GM18517 (cell line): ENCODE results near the gene C19orf81.
A peak's percentile ranks its signal among the peaks of the same experiment; 100 is the strongest.

Experiments used
- ATAC-seq: cut with Tn5 transposase; IDR thresholded peaks from one replicate; pipeline ENCODE4 v1.9.1; 2021; ENCODE audit warnings: mild to moderate bottlenecking, moderate library complexity; ENCODE audit not compliant: unreplicated experiment

C19orf81 gene

DNA sequence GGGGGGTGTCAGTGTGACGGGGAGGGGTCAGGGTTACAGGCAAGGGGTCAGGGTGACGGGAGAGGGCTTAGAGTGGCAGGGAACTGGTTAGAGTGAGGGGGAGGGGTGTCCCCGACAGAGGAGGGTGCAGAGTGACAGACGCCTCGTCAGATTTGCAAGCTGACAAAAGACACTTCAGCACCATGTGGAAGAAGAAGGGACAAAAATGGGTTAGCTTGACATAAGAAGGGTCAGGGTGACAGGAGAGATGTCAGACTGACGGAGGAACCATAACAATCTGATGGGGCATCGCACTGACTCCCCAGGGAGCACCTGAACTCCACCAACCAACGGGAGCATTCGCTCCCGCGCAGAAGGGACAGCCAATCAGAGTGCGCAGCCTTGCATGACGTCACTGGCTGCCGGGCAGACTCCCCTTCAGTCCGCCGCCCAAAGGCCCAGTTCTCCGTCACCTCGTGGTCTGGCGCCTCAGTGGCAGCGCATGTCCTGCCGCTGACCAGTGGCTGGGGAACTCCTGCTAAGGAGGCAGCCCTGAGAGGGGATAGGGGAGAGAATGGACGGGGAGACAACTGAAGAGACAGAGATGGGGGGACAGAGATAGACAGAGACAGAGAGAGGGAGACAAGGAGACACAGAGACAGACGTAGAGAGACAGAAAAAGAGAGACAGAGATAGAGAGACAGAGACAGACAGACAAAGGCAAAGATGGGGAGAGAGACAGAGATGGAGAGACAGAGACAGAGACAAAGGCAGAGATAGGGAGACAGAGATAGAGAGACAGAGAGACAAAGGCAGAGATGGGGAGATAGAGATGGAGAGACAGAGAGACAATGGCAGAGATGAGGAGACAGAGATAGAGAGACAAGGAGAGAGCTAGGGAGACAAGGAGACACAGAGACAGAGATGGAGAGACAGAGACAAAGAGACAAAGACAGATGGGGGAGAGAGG lies 30.2 kb downstream of the C19orf81 start:
- peak; percentile 81 for ATAC-seq

DNA sequence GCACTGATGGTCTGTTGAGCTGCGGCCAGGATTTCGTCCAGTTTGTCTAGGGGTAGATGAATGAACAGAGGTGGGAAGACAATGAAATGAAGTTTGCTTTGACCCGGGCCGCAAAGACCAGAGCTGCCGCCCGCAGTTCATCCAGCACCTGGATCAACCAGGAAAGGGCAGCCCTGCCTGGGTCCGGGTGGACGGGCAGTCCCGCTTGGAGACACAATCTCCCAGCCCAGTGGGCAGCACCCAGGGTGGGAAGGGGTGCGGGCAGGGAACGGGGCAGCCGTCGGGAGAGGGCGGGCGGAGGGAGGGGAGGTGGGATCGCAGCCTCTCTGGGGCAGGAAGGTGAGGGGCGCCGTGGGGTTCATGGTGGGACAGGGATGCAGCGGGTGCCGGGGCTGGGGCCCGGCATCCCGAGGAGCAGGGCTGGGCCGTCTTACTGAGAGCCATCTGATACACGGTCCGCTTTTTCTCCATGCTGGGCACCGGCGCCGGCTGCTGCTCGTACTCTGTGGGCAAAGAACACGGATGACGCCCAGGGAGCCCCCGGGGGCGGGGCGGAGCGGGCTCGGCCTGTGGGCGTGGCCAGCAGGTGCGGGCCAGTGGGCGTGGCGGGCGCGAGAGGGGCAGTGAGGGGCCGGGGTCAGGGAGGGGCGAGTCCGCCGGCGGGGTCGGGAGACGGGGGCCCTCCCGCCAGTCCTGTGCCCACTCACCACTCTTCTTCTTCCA lies 37.2 kb downstream of the C19orf81 start:
- no peak for ATAC-seq

DNA sequence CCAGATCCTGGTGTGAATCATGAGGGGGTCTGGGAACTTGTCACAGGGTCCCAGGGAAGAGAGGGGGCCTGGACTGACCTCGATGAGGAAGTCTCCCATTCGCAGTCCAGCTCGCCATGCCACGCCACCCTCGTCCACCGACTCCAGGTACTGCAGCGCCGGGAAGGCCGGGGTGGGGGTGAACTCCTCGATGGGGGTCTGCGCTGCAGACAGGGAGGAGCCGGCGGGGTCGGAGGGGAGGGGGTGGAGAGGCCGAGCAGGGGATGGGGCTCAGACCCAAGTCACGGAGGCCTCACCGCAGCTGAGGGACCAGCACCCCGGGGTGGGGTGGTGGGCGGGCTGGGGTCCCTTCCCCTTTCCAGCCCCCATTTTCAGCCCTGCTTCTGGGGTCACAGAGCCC lies 39.5 kb downstream of the C19orf81 start:
- no peak for ATAC-seq

DNA sequence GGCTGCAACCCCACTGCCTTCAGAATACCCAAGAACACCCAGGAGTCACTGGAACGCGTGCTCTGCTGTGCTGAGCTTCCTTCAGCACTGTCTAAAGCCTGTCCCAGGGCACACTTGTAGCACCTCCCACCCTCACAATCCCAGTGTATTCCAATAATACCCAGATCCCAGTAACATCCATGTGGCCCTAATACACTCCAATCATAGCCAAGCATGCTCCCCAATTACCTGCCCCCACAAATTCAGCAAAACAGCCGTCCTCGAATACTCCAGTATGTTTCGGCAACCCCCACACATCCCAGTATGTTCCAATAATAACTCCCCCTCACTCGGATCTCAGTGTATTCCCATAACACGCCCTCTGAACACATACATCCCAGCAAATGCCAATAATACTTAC lies 41.2 kb downstream of the C19orf81 start:
- ATAC-seq = no peak

DNA sequence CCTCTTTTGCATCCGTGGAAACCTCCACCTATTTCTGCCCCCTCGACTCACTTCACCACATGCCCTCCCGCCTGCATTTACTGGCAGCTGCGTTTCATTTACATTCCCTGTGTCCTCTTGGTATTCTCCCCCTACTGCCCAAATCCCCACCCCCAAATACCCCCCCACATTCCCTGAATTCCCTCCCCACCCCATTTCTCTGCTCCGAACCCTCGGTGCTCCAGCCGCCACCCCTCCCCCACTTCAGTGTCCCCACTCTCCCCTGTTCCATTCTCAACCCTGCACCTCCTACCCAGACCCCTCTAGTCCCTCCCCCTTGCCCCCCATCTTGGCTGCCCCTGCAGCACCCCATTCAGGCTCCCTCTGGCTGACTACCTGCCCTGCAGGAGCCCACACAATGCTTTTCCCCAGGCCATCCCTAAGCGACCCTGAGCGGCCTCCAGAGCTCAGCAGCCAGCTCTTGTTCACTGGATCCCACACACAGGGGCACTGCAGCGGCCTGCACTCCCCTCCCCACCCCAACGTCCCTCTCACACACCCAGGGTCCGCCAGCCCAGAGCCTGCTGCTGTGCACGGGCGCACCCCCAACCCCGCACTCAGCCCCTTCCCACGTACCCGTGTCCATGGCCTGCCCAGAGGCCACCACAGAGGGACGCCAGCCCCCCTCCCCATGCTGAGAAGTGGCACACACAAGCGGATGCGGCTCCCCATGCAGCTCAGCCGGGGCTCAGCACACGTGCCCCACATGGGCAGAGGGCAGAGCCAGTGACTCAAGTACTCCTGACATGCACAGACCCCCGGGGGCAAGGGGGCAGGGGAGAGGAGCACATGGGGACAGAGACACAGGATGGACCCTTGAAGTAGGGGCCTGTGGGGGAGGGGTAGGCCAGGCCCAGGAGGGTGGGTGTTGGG lies 44.1 kb downstream of the C19orf81 start:
- ATAC-seq = no peak

DNA sequence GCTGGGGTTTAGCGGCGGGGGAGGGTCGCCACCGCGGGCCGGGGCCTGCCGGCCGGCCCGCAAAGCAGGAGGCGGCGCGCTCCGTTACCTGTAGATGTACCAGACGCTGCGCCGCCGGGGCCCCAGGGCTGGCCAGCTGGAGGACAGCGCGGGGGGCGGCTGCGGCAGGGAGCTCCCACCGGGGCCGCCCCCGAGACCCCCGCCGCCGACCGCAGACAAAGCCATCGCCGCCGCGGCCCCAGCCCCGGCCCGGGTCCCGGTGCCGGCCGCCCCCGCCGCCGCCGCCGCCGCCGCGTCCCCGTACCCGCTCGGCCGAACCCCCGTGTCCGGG lies 45.5 kb downstream of the C19orf81 start:
- no peak for ATAC-seq

DNA sequence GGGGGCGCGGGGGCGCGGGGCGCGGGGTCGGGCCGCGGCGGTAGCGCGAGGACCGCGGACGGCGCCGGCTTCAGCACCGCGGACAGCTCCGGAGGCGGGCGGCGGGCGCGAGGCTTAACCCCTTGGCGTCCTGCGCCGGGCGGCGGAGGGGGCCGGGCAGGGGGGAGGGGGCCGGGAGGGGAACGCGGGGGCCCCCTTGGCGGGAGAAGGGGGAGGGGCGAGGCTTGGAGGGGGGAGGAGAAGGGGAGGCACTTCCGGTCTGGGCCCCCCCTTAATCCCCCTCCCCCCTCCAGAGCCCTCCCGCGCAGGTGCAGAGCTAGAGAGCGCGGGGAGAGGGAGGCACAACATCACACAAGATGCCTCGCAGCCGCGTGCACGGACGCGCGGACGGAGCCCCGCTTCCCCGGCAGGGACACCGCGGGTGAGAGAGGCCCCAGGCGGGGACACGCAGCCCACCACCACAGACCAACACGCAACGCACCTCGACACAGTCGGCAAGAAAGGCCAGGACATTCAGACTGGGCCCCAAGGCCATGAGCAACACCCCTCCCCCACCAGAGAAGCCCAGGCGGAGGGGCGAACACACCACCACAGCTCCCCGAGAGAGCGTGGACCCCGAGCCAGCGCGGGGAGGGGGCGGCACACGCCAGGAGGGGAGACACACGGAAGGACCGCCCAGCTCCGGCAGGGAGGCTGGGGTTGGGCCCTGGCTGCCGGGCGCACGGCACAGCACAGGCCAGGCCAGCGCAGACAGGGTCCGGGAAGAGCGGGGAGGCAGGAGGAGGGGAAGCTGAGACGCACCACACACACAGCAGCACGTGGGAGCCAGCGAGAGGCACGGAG lies 46.2 kb downstream of the C19orf81 start:
- ATAC-seq = no peak

DNA sequence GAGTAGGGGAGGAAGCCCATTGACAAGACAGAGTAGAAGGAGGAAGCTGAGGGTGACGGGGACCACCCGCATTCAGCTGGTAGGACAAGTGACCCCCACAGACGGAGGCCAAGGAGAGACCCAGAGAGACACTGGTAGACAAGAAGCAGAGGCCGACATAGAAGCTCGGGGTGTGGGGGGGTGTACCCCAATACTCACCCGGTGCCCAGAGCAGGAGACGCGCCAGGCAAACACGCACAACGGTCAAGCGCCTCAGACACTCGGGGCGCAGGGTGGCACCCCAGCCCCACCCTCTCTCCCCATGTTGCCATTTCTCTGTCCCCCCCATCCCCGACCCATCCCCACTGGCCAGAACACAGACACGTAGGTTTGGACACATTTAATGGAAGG lies 46.8 kb downstream of the C19orf81 start:
- ATAC-seq = no peak

DNA sequence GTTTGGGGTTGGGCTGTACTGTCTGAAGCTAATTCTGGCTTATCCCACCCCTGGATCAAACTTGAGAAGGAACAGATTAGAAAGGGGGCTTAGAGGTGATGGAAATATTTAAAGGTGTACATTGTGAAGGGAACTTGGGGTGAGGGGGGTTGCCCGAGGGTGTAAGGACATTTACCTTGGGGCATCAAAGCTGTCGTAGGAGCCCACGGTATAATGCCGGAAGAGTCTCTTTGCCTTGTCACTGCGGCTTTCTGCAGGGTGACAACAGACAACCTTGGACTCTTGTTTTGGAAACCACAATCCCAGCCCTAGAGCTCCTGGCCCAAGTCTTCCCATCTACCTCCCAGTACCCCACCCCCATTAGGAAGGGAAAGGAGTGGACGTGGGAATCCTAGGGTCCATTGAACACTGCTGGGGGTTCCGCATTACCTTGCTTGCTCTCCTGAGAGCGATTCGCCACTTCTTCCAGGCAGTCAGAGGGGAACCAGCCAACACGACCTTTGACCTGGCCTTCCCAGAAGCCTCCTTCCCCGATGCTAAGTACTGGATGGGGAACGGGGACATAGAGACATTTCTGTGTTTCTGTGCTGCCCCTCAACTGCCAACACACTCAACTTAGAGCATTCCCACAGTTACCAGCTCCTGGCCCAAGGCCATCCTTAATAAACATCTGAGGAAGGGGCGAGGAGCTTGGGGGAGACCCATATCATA lies 48.3 kb downstream of the C19orf81 start:
- ATAC-seq = no peak

DNA sequence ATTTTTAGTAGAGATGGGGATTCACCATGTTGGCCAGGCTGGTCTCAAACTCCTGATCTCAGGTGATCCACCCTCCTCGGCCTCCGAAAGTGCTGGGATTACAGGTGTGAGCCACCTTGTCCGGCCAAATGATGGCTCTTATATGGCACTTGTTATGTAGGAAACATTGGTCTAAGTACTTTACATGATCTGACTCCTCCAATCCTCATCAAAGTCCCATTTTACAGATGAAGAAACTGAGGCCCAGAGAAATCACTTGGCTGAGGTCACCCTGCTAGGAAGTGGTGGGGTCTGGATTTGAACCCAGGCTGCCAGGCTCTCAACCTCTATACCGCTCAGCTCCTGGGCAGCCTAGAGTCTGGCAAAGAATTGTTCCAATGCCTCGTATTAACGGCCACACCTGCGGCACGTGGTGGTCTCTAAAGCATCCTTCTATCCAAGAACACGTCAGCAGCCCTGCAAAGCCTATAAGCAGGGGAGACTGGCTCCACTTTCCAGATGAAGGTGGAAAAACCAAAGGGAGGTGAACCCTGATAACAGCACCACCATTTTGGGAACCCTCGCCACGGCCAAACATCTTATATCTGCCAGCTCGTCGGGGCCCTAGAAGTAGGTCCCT lies 52.2 kb downstream of the C19orf81 start:
- no peak for ATAC-seq

DNA sequence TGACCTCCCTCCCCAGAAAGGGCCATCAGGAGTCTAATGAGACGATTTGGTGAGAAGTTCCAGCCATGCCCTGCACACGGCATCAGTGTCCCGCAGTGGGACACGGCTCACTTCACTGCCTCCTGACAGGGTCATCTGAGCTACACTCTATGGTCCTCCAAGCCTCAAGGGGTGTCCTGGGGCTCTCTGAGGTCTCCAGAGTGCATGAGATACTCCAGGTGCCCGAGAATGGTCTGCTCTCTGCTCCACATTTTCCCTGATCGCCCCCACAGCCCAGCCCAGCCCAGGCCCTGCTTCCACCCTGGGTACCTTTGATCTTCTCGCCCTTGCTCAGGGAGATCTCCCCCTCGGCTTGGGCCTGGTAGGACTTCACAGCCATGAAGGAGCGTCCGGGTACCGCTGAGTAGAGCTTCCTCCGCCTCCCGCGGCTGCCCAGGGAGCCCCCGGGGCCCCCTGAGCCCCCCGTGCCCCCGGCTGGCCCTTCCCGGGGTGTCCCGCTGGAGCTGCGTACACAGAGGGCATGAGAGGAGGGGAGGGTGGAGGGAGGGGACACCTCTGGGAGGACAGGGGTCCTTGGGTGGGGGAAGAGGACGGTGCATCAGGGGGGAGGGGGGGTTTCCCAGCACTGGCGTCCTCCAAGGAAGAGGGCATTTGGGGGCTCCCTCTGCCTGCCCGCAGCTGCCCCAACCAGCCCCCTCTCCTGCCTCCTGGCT lies 53.1 kb downstream of the C19orf81 start:
- ATAC-seq = no peak

DNA sequence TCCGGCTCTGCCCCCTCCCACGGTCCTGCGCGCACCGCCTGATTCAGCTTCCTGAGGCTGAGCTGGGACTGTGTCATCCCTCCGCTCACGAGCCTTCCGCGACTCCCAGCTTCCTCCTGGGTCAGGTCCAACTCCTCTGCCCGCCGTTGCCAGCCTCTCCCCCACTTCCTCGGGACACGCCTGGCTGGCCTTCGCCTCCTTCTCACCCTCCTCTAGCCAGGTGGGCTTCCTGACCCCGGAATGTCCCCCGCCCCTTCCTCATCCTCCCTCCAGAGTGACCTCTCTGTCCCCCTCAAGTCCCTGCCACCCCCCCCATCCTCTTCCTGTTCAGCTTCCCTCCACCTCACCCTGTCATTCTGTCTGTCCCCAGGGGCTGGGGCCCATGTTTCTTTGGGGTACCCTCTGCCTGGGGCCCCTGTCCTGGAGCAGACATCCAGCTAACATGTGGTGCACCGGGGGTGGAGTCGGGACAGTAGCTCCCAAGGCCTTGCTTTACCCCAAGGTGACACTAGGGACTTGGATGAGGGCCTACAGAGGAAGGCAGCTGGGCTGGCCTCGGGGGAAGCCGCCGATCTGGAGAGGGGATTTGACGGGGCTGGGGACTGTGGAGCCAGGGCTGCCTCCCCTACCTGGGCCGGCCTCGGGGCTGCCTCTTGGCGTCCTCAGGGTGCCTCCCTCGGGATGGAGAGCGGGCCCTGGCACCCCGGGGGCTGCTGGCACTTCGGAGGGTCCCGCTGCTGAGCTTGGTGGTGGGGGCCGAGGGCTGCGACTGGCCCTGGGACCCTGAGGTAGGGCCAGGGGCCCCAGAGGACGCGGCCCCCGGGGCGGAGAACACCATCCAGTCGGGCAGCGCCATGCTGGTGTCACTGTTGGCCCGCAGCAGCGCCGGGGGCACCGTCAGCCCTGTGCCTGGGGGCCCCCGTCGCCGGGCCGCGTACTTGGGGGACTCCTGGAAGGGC lies 53.9 kb downstream of the C19orf81 start:
- ATAC-seq = no peak

DNA sequence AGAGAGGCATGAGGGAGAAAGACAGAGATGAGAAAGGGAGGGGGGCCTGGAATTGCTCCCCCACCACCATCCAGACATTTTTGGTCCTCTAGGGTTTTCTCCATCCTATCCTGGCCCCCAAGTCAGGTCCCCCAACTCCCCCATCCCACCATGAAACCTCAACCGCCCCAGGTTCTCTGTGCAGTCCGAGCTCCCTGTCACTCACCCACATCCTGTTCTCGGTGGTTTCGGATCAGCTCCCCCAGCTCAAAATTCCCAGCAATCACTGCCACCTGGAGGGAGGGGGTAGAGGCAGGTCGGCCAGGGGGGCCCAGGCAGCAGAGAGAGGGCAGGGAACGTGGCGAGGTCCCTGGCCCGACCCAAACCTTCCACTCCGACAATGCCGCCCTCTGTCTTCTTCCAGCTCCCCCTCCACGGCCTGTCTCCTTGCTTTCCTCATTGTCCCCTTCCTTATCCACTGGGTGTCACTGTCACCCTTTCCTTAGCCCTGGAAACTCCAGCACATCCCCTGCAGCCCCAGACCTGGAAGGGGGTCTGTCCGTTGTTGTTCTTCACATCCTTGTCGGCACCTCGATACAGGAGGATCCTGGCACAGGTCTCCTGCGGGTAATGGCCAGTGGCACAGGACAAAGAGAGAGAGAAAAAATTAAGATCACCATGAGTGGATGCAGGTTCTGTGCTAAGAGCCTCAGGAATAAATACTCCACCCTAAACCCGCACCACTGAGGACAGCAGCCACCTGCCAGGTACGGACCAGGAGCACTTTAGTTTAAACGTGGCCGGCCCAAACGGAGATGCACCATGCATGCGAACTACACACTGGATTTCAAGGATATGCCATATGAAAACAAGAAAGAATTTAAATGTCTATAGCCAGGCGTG lies 54.9 kb downstream of the C19orf81 start:
- ATAC-seq = no peak

DNA sequence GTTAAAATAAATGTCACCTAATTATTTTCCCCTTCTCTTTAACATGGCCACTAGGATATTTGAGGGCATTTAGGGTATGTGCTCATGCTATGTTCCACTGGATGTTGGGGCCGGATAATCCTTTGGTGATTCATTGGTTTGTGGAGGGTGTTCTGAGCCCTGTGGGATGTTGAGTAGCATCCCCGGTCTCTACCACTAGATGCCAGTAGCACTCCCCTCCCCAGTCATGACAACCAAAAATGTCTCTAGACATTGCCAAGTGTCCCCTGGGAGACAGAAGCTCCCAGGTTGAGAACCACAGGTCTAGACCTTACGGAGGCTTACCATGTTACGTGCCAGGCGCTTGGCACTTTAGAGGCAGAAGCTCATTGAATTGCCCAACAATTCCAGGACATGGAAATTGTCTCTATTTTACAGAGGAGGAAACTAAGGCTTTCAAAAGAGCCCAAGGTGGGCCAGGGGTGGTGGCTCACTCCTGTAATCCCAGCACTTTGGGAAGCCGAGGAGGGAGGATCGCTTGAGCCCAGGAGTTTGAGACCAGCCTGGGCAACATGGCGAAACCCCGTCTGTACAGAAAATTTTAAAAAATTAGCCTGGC lies 56.3 kb downstream of the C19orf81 start:
- ATAC-seq = no peak

DNA sequence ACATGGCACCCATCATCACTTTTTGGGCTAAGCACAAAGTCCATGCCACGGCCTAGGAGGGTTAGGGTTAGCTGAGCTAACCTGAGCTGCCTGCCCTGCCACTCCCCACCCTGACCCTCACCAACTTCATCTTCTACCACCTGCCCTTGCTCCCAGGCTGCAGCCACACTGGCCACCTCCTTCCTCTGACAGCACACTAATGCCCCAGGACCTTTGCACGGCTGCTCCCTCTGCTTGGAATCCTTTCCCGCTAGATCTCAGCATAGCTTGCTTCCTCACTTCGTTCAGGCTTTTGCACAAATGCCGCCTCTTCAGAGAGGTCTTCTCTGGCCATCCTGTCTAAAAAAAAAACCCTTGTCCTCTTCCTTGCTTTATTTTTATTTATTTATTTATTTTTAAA lies 57.1 kb downstream of the C19orf81 start:
- ATAC-seq = no peak

DNA sequence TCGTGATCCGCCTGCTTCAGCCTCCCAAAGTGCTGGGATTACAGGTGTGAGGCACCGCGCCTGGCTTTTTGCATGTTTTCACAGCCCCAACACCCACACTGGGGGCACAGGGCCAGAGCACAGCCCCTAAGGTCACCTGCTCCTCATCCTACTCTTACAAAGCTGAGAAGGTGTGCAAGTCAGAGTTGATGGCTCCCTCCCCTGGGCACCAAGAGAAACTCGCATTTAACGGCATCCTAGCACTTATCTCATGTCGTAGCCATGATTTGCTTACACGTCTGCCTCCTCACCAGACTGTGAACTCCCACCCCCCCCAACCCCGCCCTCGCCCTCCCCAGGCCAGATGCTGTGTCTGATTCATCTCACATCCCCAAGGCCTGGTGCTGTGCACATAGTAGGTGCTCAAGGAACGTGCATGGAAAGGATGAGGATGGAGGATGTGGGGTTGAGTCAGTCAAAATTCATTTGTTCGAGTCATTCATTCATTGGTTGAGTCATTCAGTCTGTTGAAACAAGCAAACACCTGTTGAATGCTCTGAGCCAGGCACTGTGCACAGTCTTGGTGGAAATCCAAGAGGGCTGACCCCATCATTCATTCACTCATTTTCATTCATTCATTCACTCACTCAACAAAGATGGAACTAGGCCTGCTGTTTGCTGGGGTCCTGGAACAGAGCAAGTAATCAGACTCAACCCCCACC lies 59.1 kb downstream of the C19orf81 start:
- no peak for ATAC-seq
